Activated T-helper 9 cell treated with anti-CD3 and anti-CD28 coated beads, Interleukin-2, amount 50 U/mL, for 16 hours (primary cell): Measurements from ENCODE around the gene PIP5K1A.
"Not testable (repeated sequence)": the region's sequence is repeated elsewhere in the genome, so short reads cannot be mapped to it uniquely, and the experiment has no call there.

ENCODE experiments used
- DNase-seq: peaks from one replicate; pipeline ENCODE4 v3.0.0-alpha.2; 2020; ENCODE audit warnings: low read depth

PIP5K1A gene

DNA sequence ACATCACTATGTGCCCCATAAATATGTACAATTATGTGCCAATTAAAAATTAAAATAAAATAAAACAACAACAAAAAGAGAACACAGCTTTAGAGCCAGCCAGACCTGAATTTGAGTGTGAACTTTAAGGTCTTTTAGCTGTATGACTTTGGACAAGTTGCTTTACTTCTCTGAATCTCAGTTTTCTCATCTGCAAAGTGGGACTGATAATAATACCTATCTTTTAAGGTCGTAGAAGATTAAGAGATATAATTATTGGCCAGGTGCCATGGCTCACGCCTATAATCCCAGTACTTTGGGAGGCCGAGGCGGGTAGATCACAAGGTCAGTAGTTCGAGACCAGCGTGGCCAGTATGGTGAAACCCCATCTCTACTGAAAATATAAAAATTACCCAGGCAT lies 5.0 kb upstream of the PIP5K1A start:
- no peak for DNase-seq

- no peak for DNase-seq
Observed at GRCh38 chr1:151193856-151194255, 4.5 kb upstream of the PIP5K1A start.

DNA sequence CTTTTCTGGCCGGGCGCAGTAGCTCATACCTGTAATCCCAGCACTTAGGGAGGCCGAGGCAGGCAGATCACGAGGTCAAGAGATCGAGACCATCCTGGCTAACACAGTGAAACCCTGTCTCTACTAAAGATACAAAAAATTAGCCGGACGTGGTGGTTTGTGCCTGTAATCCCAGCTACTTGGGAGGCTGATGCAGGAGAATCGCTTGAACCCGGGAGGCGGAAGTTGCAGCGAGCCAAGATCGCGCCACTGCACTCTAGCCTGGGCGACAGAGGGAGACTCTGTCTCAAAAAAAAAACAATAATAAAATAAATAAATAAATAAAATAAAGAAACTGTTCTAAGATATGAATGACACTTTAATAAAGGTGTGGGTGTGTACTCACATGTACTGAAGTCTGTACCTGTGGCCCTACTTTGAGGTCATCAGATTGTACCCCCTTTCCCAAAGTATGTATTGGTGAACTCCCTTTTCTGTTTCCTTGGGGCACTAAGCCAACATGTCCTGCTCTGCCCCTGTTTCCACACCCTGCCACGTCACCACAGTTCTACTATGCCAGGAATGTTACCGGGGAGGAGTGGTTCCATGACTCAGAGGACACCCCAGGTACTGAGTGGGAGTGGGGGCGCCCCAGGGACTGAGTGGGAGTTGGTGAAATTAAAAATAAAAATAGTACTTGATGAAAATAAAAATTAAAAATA lies 3.3 kb upstream of the PIP5K1A start:
- DNase-seq, result not testable (repeated sequence)

DNA sequence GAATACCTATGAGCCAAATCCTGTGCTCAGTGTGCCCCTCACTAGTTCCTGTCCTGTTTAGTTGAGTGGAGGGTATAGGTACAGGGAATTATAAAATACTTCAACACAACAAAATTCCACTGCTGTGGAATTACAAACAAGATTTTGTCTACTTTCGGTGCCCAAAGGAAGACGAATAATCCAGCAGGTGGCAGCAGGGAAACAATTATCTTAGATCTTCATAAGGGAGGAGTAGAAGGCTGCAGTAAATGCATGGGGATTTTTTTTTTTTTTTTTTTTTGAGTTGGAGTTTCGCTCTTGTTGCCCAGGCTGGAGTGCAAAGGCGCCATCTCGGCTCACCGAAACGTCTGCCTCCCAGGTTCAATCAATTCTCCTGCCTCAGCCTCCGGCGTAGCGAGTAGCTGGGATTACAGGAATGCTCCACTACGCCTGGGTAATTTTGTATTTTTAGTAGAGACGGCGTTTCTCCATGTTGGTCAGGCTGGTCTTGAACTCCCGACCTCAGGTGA lies 2.0 kb upstream of the PIP5K1A start:
- DNase-seq, result no peak

GRCh38 chr1:151197863-151198253 lies 494 bp upstream of the PIP5K1A start:
- DNase-seq, result no peak

DNA sequence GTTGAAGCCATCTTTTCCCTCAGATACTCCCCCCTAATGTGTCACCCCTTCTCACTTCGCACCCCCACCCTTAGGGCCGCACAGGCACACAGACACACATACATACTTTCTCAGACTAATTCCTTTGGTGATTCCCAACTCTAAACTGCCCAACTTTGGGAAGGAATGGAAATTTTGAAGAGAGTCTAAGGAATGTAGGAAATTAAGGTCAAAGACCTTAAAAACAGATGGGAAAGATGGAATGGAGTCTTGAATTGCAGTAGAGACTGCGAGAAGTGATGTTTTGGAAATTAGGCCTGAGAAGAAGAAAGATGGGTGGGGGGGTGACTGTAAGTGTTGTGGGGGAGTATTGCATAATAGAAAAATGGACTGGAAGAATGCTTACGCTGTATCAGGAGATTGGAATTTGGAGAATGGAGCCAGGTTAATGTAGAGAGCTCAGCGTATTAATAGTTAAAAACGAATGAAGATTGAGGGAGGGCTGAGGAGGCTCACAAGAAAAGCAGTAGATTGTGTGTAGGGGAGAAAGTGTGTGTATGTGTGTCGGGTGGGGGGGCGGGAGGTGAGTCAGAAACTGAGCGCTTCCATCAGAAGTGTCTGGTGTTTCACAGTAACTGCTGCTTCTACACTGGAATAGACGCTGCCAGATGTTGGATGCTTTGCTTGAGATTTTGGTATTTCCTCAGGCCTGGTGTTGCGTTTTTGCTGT lies 1.7 kb downstream of the PIP5K1A start:
- DNase-seq, result no peak

- DNase-seq, result not testable (repeated sequence)
Observed at GRCh38 chr1:151205381-151205965, 7.1 kb downstream of the PIP5K1A start.

DNA sequence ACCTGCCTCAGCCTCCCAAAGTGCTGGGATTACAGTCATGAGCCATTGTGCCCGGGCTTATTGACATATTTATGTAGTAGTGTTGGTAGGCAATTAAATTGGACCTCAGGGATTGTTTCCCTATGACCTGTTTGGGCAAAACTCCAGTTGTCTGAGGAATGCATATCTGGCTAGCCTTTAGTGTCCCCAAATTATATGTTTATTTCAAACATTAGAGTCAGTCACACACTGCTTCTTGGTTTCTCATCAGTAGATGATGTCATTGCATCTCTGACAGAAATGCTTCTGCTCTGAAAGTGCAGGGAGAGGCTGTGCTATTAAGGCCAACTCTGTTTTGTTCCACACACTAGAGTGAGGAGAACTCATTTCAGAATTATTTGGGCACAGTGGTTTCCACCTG lies 12.5 kb downstream of the PIP5K1A start:
- DNase-seq, result no peak

GRCh38 chr1:151211972-151212705 lies 13.8 kb downstream of the PIP5K1A start:
- DNase-seq, result no peak

GRCh38 chr1:151213560-151213959 lies 15.2 kb downstream of the PIP5K1A start:
- no peak for DNase-seq

DNA sequence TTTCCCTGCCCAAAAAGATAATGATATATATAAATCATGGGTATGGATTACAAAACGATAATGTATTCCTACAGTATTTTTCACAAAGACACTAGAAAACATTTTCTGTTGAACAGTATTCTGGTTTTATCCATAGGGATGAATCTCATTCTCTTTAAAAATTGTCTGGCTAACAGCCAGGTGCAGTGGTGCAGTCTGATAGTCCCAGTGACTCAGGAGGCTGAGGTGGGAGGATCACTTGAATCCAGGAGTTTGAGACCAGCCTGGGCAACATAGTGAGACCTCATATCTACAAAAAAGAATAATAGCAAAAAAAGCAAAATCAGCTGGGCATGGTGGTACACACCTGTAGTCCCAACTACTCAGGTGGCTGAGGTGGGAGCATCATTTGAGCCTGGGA lies 23.3 kb downstream of the PIP5K1A start:
- DNase-seq, result no peak

- DNase-seq, result no peak
Observed at GRCh38 chr1:151222130-151222529, 23.8 kb downstream of the PIP5K1A start.

- DNase-seq, result no peak
Observed at GRCh38 chr1:151235235-151235634, 36.9 kb downstream of the PIP5K1A start.

GRCh38 chr1:151237678-151238466 lies 39.5 kb downstream of the PIP5K1A start:
- DNase-seq, result no peak

GRCh38 chr1:151238467-151238739 lies 40.1 kb downstream of the PIP5K1A start:
- DNase-seq, result no peak

DNA sequence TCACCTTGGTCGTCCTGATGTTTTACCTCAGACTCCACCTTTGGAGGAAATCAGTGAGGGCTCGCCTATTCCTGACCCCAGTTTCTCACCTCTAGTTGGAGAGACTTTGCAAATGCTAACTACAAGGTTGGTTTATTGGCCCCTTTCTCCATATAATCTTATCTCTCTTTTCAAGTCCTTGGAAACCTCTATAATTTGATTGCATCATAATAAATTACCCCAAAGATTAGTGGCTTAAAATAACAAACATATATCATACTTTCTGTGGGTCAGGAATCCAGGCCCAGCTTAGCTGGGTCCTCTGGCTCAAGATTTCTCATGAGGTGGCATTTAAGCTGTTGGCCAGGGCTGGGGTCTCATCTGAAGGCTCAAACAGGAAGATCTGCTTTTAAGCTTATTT lies 44.1 kb downstream of the PIP5K1A start:
- DNase-seq, result no peak

GRCh38 chr1:151243683-151244216 lies 45.4 kb downstream of the PIP5K1A start:
- no peak for DNase-seq

- DNase-seq, result no peak
Observed at GRCh38 chr1:151246786-151247185, 48.4 kb downstream of the PIP5K1A start.

GRCh38 chr1:151251656-151252470 lies 53.5 kb downstream of the PIP5K1A start:
- DNase-seq, result peak; percentile 34
